Endothelial cell (in vitro differentiated cells): Measurements from ENCODE around the gene NXPE3. TPM values are rescaled to one million over a fixed set of nuclear protein-coding genes. Genes with fewer than 3 reads are reported as not detected.

Experiments
- DNase-seq: peaks from one replicate; pipeline ENCODE4 v3.0.0; 2021; ENCODE audit warnings: low spot score
- H3K27ac Mint-ChIP-seq: one replicate; pipeline ENCODE4 v1.8.0; 2021; ENCODE audit warnings: mixed read lengths, inconsistent platforms; ENCODE audit not compliant: unreplicated experiment
- H3K27me3 Mint-ChIP-seq: one replicate; pipeline ENCODE4 v1.8.0; 2021; ENCODE audit warnings: mild to moderate bottlenecking, moderate library complexity, mixed read lengths, inconsistent platforms; ENCODE audit not compliant: unreplicated experiment
- H3K36me3 Mint-ChIP-seq: one replicate; pipeline ENCODE4 v1.8.0; 2021; ENCODE audit warnings: mild to moderate bottlenecking, low read depth, mixed read lengths, inconsistent platforms; ENCODE audit not compliant: unreplicated experiment
- H3K4me1 Mint-ChIP-seq: one replicate; pipeline ENCODE4 v1.8.0; 2021; ENCODE audit warnings: mild to moderate bottlenecking, mixed read lengths, inconsistent platforms; ENCODE audit not compliant: unreplicated experiment
- H3K4me3 Mint-ChIP-seq: one replicate; pipeline ENCODE4 v1.8.0; 2021; ENCODE audit warnings: mild to moderate bottlenecking, mixed read lengths, inconsistent platforms; ENCODE audit not compliant: unreplicated experiment
- H3K9me3 Mint-ChIP-seq: one replicate; pipeline ENCODE4 v1.8.0; 2021; ENCODE audit warnings: mixed read lengths, inconsistent platforms; ENCODE audit not compliant: unreplicated experiment
- total RNA-seq: library from RNA; stranded (reverse); fragmentation: NEBNext Ultra II Directional; extraction: Animal tissue kit (Norgen Biotek cat#: 25700); gene quantifications from one replicate; pipeline ENCODE4 v1.2.1, GENCODE V29; 2021; ENCODE audit not compliant: unreplicated experiment
- TF ChIP-seq, protein P1 (sequence below): fragments of 200-600 bp; sonication (generic); IDR thresholded peaks from one replicate; pipeline ENCODE4 v1.5.0; 2021; ENCODE audit warnings: antibody characterized with exemption; ENCODE audit not compliant: unreplicated experiment

NXPE3 gene
- total RNA-seq, 1 donor from 2014 or later, result 20.3 TPM

DNA sequence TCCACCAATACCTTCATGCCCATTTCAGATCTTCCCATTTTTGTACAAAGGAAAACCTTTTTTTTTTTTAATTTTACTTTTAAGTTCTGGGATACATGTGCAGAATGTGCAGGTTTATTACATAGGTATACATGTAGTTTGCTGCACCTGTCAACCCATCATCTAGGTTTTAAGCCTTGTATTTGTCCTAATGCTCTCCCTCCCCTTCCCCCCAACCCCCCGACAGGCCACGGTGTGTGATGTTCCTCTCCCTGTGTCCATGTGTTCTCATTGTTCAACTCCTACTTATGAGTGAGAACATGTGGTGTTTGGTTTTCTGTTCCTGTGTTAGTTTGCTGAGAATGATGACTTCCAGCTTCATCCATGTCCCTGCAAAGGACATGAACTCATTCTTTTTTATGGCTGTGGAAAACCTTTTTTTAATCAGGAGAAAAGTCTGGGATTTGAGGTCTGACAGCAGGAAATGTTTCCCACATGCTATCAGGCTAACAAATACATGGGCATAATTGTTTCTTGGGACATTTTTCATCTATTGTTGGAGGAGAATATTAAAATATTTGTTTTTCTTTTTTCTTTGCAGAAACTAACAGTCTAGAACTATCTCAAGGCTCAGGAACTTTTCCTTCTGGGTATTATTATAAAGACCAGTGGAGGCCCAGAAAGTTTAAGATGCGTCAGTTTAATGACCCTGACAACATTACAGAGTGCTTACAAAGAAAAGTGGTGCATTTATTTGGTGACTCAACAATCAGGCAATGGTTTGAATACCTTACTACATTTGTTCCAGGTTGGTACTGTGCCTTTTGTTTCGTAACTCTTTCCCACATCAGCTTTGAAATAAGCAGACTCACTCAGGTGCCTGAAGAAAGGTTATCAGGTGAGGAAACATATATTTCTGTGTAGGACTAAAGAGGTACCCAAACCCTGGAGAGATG is 37.5 kb downstream of the NXPE3 start:
- Mint-ChIP-seq H3K27ac (no peak overlapping the region), H3K27me3 (peaks cover 2% of the 10 kb centered on the region), H3K9me3 (no peaks in the 10 kb centered on the region), H3K4me1 (no peaks in the 10 kb centered on the region), H3K36me3 (peaks cover 7% of the 10 kb centered on the region), H3K4me3 (no peak overlapping the region)
- no peak for DNase-seq
- TF ChIP-seq, protein P1, sequence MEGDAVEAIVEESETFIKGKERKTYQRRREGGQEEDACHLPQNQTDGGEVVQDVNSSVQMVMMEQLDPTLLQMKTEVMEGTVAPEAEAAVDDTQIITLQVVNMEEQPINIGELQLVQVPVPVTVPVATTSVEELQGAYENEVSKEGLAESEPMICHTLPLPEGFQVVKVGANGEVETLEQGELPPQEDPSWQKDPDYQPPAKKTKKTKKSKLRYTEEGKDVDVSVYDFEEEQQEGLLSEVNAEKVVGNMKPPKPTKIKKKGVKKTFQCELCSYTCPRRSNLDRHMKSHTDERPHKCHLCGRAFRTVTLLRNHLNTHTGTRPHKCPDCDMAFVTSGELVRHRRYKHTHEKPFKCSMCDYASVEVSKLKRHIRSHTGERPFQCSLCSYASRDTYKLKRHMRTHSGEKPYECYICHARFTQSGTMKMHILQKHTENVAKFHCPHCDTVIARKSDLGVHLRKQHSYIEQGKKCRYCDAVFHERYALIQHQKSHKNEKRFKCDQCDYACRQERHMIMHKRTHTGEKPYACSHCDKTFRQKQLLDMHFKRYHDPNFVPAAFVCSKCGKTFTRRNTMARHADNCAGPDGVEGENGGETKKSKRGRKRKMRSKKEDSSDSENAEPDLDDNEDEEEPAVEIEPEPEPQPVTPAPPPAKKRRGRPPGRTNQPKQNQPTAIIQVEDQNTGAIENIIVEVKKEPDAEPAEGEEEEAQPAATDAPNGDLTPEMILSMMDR, result no peak

DNA sequence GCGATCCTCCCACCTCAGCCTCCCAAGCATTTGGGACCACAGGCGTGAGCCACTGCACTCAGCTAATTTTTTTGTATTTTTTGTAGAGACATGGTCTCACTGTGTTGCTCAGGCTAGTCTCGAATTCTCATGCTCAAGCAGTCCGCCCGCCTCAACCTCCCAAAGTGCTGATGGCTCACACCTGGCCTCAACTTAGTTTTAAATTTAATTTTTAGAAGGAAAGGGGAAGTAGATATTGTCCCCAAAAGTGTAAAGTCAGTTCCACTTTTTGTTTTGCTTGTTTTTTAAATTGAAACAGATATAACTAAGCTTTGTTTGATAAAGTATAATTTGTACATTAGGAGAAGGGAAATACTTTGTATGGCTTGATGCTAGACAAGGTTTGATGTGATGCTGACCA is 39.0 kb downstream of the NXPE3 start:
- H3K27me3 Mint-ChIP-seq, result peaks cover 2% of the 10 kb centered on the region
- no peak for DNase-seq
- no peak overlapping the region for H3K27ac Mint-ChIP-seq
- peaks cover 7% of the 10 kb centered on the region for H3K36me3 Mint-ChIP-seq
- H3K4me1 Mint-ChIP-seq, result no peaks in the 10 kb centered on the region
- H3K9me3 Mint-ChIP-seq, result no peaks in the 10 kb centered on the region
- H3K4me3 Mint-ChIP-seq, result no peak overlapping the region
- TF ChIP-seq, protein P1, result no peak

DNA sequence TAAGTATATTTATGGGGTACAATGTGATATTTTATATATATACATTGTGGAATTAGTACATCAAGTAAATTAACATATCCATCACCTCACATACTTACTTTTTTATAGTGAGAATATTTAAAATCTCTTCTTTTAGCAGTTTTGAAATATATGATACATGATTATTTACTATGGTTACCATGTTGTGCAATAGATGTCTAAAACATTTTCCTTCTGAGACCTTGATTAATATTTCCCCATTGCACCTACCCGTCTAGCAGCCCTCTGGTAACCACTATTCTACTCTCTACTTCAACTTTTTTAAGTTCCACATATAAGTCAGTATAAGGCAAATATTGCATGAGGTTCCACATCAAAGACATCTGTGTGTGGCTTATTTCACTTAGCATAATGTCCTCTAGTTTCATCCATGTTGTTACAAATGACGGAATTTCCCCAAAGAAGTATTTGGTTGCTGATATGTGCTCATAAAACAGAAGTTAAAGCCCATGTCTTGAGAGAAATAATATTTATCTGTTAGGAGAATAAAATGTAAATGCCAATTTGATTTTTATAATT is 40.7 kb downstream of the NXPE3 start:
- no peaks in the 10 kb centered on the region for H3K4me1 Mint-ChIP-seq
- DNase-seq, result no peak
- H3K27me3 Mint-ChIP-seq, result peaks cover 3% of the 10 kb centered on the region
- H3K4me3 Mint-ChIP-seq, result no peak overlapping the region
- no peaks in the 10 kb centered on the region for H3K9me3 Mint-ChIP-seq
- H3K36me3 Mint-ChIP-seq, result peaks cover 8% of the 10 kb centered on the region
- TF ChIP-seq, protein P1, result no peak
- no peak overlapping the region for H3K27ac Mint-ChIP-seq

DNA sequence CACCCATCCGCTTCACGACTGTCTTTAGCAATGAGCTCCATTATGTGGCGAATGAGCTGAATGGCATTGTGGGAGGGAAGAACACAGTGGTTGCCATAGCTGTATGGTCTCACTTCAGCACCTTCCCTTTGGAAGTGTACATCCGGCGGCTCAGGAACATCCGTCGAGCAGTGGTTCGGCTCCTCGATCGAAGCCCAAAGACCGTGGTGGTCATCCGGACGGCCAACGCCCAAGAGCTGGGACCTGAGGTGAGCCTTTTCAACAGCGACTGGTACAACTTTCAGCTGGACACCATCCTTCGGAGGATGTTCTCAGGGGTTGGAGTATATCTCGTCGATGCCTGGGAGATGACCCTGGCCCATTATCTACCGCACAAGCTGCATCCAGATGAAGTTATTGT is 42.5 kb downstream of the NXPE3 start:
- no peak overlapping the region for H3K27ac Mint-ChIP-seq
- DNase-seq, result no peak
- no peaks in the 10 kb centered on the region for H3K9me3 Mint-ChIP-seq
- H3K4me3 Mint-ChIP-seq, result no peak overlapping the region
- peaks cover 8% of the 10 kb centered on the region for H3K36me3 Mint-ChIP-seq
- H3K27me3 Mint-ChIP-seq, result peaks cover 2% of the 10 kb centered on the region
- TF ChIP-seq, protein P1, result no peak
- no peaks in the 10 kb centered on the region for H3K4me1 Mint-ChIP-seq

DNA sequence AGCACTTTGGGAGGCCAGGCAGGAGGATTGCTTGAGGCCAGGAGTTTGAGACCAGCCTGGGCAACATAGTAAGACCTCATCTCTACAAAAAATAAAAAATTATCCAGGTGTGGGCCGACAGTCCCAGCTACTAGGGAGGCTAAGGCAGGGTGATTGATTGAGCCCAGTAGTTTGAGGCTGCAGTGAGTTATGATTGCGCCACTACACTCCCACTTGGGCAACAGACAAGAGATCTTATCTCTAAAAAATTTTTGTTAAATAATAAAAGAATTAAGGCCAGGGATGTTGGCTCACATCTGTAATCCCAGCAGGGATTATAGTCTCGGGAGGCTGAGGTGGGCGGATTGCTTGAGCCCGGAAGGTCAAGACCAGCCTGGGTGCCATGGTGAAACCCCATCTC is 44.5 kb downstream of the NXPE3 start:
- no peak overlapping the region for H3K27ac Mint-ChIP-seq
- no peaks in the 10 kb centered on the region for H3K4me1 Mint-ChIP-seq
- no peak overlapping the region for H3K4me3 Mint-ChIP-seq
- DNase-seq, result no peak
- peaks cover 2% of the 10 kb centered on the region for H3K27me3 Mint-ChIP-seq
- H3K9me3 Mint-ChIP-seq, result no peaks in the 10 kb centered on the region
- TF ChIP-seq, protein P1, result no peak
- H3K36me3 Mint-ChIP-seq, result peaks cover 6% of the 10 kb centered on the region
